HG02623 (cell line): Measurements from ENCODE around the gene RAI1.

ENCODE experiments used
- ATAC-seq: cut with Tn5 transposase; IDR thresholded peaks from one replicate; pipeline ENCODE4 v1.9.1; 2021; ENCODE audit warnings: moderate library complexity; ENCODE audit not compliant: unreplicated experiment

The RAI1 gene

GRCh38 chr17:17763734-17764133 is 82.5 kb downstream of the RAI1 start:
- no peak for ATAC-seq

GRCh38 chr17:17765359-17766076 is 84.3 kb downstream of the RAI1 start:
- ATAC-seq, result no peak

GRCh38 chr17:17766077-17766743 is 85.0 kb downstream of the RAI1 start:
- no peak for ATAC-seq

- ATAC-seq, result no peak
Measured at GRCh38 chr17:17766744-17767120, 85.5 kb downstream of the RAI1 start.

GRCh38 chr17:17767154-17767869 is 86.1 kb downstream of the RAI1 start:
- ATAC-seq, result no peak

- ATAC-seq, result no peak
Measured at GRCh38 chr17:17767887-17768418, 86.7 kb downstream of the RAI1 start.

GRCh38 chr17:17768424-17769088 is 87.3 kb downstream of the RAI1 start:
- no peak for ATAC-seq

GRCh38 chr17:17769869-17770631 is 88.8 kb downstream of the RAI1 start:
- no peak for ATAC-seq

- ATAC-seq, result no peak
Measured at GRCh38 chr17:17770632-17771044, 89.4 kb downstream of the RAI1 start.

- no peak for ATAC-seq
Measured at GRCh38 chr17:17771498-17772201, 90.4 kb downstream of the RAI1 start.

GRCh38 chr17:17772231-17772630 is 91.0 kb downstream of the RAI1 start:
- ATAC-seq, result no peak

GRCh38 chr17:17774009-17774881 is 93.0 kb downstream of the RAI1 start:
- no peak for ATAC-seq

GRCh38 chr17:17776889-17777288 is 95.6 kb downstream of the RAI1 start:
- no peak for ATAC-seq

- ATAC-seq, result no peak
Measured at GRCh38 chr17:17778308-17779014, 97.2 kb downstream of the RAI1 start.

- ATAC-seq, result no peak
Measured at GRCh38 chr17:17779015-17779611, 97.9 kb downstream of the RAI1 start.

GRCh38 chr17:17780922-17781590 is 99.8 kb downstream of the RAI1 start:
- no peak for ATAC-seq
